ENCODE measurements around the gene IGSF21. TPM values are rescaled to one million over a fixed set of nuclear protein-coding genes. Genes with fewer than 3 reads are reported as not detected.

The IGSF21 gene
- total RNA-seq, 1 experiment from 2014 or later, result not detected

DNA sequence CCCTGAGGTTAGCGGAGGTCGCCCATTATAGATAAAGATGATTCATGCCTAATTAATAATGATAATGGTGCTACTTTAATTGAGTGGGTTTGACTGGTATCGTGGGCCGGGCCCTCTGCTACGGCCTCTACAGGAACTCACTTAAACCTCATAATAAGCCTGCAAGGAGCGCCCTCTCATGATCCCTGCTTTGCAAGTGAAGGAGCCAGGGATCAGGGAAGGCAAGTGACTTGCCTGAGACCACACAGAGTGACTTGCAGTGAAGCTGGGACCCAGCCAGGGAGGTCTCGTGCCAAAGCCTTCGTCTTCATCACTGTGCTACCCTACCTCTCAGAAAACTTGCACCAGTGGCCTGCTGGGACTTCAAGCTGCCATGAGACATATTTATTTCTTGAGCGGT lies 206.8 kb downstream of the IGSF21 start:
- DNase-seq (ENCODE audit: low read depth, low spot score), result no peak
- in situ Hi-C loops (cut with HindIII; ENCODE audit: low pct_unique_long_range_greater_than_20kb, low sequenced_read_pairs), result no loop called here

DNA sequence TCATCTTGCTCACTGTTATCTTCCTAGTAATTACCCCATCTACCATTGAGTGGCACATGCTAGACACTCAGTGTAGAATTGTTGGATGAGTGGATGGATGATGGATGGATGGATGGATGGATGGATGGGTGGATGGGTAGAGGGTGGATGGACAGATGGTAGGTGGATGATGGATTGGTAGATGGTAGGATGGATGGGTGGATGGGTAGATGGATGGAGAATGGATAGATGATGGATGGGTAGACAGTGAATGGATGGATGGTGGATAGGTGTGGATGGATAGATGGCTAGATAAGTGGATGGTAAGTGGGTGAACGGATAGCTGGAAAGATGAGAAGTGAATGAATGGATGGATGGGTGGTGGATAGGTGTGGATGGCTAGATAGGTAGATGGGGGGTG lies 207.9 kb downstream of the IGSF21 start:
- in situ Hi-C loops (cut with HindIII; ENCODE audit: low pct_unique_long_range_greater_than_20kb, low sequenced_read_pairs), result no loop called here

GRCh38 chr1:18316764-18317163 lies 209.2 kb downstream of the IGSF21 start:
- DNase-seq (ENCODE audit: low read depth, low spot score), result no peak
- in situ Hi-C loops (cut with HindIII; ENCODE audit: low pct_unique_long_range_greater_than_20kb, low sequenced_read_pairs), result no loop called here

More for the DNA sequence above, 207.9 kb downstream of the IGSF21 start:
- no peak for DNase-seq (ENCODE audit: low read depth, low spot score)

GRCh38 chr1:18319099-18319498 lies 211.5 kb downstream of the IGSF21 start:
- in situ Hi-C loops (cut with HindIII; ENCODE audit: low pct_unique_long_range_greater_than_20kb, low sequenced_read_pairs), result no loop called here

DNA sequence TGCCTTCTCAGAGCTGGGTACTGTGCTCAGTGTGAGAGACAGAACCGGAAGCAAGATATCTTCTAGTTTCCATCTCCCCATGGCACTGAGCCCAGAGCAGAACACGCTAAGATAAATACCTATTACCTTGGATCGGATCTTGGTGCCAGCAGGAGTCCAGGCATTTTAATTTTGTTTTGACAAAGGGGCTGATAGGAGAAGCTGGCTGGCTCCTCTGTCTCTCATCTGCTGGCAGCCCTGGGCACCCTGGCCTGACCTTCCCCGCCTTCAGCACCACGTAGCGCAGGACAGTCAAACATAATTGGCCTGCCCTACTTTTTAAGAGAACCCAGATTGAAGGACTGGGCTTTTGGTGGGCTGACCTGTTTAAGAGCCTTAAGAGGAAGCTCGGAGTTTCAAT lies 212.5 kb downstream of the IGSF21 start:
- in situ Hi-C loops (cut with HindIII; ENCODE audit: low pct_unique_long_range_greater_than_20kb, low sequenced_read_pairs), result no loop called here
- no peak for DNase-seq (ENCODE audit: low read depth, low spot score)

More at GRCh38 chr1:18319099-18319498, 211.5 kb downstream of the IGSF21 start:
- DNase-seq (ENCODE audit: low read depth, low spot score), result no peak

GRCh38 chr1:18322368-18323032 lies 214.9 kb downstream of the IGSF21 start:
- DNase-seq (ENCODE audit: low read depth, low spot score), result peak; percentile 9
- in situ Hi-C loops (cut with HindIII; ENCODE audit: low pct_unique_long_range_greater_than_20kb, low sequenced_read_pairs), result no loop called here

DNA sequence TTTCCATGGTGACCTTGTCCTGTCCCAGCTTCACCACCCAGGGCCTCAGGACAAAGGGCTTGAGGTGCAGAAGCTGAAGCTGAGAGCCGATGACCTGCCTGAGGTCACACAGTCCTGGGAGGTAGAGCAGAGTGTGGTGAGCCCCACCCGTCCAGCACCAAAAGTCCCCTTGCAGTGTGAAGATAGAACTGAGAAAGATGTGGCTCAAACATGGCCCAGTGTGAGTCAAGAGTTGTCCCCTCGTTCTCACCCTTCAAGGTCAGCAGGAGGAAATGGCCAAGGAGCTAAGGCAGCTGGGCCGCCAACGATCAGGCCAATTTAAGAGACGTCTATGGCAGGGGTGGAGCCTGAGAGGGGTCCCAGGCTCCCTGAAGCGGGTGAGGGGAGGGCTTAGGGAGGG lies 215.7 kb downstream of the IGSF21 start:
- in situ Hi-C loops (cut with HindIII; ENCODE audit: low pct_unique_long_range_greater_than_20kb, low sequenced_read_pairs), result no loop called here
- no peak for DNase-seq (ENCODE audit: low read depth, low spot score)

GRCh38 chr1:18324246-18324645 lies 216.6 kb downstream of the IGSF21 start:
- peak; percentile 39 for DNase-seq (ENCODE audit: low read depth, low spot score)
- in situ Hi-C loops (cut with HindIII; ENCODE audit: low pct_unique_long_range_greater_than_20kb, low sequenced_read_pairs), result no loop called here

- in situ Hi-C loops (cut with HindIII; ENCODE audit: low pct_unique_long_range_greater_than_20kb, low sequenced_read_pairs), result no loop called here
- no peak for DNase-seq (ENCODE audit: low read depth, low spot score)
Observed at GRCh38 chr1:18325136-18325535, 217.5 kb downstream of the IGSF21 start.

- in situ Hi-C loops (cut with HindIII; ENCODE audit: low pct_unique_long_range_greater_than_20kb, low sequenced_read_pairs), result no loop called here
- DNase-seq (ENCODE audit: low read depth, low spot score), result no peak
Observed at GRCh38 chr1:18326211-18326897, 218.8 kb downstream of the IGSF21 start.

DNA sequence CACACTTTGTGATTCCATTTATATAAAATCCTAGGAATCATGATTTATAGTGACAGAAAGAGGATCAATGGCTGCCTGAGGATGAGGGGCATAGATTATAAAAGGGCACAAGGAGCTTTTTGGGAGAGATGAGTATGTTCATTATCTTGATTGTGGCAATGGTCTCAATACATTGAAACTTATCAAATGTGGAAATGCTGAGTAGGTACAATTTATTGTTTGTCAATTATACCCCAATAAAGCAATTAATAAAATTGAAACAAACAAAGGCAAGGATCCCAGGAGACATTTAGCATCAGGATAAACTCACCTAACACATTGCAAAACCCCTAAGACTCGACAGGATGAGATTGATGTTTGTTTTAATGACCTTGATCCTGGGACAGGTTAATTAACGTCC lies 220.1 kb downstream of the IGSF21 start:
- DNase-seq (ENCODE audit: low read depth, low spot score), result no peak
- in situ Hi-C loops (cut with HindIII; ENCODE audit: low pct_unique_long_range_greater_than_20kb, low sequenced_read_pairs), result no loop called here

DNA sequence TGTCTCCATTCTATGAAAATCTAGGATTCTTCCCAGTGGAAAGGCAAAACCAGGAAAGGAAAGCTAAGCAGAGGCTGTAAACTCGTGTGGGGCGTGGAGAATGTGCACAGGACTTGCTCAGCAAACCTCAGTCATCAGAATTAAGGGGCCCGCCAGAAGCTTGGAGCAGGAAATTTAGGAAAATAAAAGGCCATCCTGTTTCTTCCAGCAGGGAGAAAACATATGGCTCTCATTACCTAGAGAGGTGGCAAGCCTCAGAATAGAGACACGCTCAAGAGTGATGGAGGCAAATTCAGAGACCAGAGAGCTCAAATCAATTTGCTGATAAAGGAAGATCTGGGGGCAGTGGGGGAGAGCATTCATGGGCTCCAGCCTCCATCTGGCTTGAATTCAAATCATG lies 221.2 kb downstream of the IGSF21 start:
- in situ Hi-C loops (cut with HindIII; ENCODE audit: low pct_unique_long_range_greater_than_20kb, low sequenced_read_pairs), result no loop called here

DNA sequence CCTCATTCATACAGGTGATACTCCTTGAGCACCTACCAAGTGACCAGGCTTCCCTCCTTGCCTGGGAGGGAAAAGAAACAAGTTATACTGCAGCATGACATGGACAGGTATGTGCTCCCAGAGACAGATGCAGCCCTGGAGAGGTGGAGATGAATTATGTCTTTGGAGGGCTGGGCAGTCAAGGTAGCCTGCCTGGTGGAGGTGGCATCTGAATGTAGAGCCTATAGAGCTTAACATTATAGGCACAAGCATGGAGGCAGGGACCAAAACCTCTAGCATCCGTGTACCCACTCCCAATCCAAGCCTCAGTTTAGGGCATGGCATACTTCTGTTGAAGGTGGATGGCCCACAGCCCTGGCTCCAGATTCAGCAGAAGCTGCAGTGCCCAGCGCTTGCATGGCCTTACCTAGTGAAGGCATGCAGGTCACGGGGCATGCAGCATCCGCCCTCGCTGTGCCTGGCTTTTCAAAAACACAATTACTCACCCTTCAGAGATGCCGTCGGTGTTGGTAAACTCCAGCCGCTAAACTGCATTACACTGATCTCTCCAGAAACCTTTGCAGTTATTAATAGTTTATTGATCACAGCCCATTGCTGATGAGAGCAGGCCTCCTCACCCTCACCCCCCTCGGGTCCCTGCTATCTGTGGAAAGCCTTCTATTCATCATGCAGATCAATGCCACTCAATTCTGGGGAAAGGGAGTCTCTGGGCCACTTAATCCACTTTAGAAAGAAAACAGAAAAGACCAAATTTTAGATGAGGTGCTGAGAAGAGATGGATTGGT lies 222.1 kb downstream of the IGSF21 start:
- in situ Hi-C loops (cut with HindIII; ENCODE audit: low pct_unique_long_range_greater_than_20kb, low sequenced_read_pairs), result no loop called here
- no peak for DNase-seq (ENCODE audit: low read depth, low spot score)

More for the DNA sequence above, 221.2 kb downstream of the IGSF21 start:
- no peak for DNase-seq (ENCODE audit: low read depth, low spot score)

DNA sequence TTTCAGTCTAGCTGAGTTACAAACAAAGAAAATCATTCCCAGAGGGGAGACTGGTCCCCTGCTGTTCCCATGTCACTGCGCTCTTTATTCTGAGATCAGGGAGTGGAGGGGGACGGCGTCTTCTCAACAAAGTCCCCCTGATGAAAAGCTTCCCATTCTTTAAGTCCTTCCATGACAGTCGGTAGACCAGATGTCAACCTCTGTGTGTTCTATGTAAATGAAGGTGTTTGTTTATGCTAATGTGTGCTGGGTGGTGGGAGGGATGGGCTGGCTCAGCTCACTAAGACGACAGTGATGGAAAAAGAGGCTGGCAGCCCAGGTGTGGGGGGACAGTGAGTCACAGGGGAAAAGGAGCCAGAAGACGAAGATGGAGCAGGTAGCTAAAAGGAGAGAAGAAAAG lies 225.0 kb downstream of the IGSF21 start:
- DNase-seq (ENCODE audit: low read depth, low spot score), result no peak
- in situ Hi-C loops (cut with HindIII; ENCODE audit: low pct_unique_long_range_greater_than_20kb, low sequenced_read_pairs), result no loop called here

- in situ Hi-C loops (cut with HindIII; ENCODE audit: low pct_unique_long_range_greater_than_20kb, low sequenced_read_pairs), result no loop called here
- no peak for DNase-seq (ENCODE audit: low read depth, low spot score)
Observed at GRCh38 chr1:18333220-18333619, 225.6 kb downstream of the IGSF21 start.

GRCh38 chr1:18336801-18337200 lies 229.2 kb downstream of the IGSF21 start:
- DNase-seq (ENCODE audit: low read depth, low spot score), result no peak

GRCh38 chr1:18337757-18338156 lies 230.2 kb downstream of the IGSF21 start:
- in situ Hi-C loops (cut with HindIII; ENCODE audit: low pct_unique_long_range_greater_than_20kb, low sequenced_read_pairs), result no loop called here
- no peak for DNase-seq (ENCODE audit: low read depth, low spot score)

More at GRCh38 chr1:18336801-18337200, 229.2 kb downstream of the IGSF21 start:
- in situ Hi-C loops (cut with HindIII; ENCODE audit: low pct_unique_long_range_greater_than_20kb, low sequenced_read_pairs), result no loop called here

DNA sequence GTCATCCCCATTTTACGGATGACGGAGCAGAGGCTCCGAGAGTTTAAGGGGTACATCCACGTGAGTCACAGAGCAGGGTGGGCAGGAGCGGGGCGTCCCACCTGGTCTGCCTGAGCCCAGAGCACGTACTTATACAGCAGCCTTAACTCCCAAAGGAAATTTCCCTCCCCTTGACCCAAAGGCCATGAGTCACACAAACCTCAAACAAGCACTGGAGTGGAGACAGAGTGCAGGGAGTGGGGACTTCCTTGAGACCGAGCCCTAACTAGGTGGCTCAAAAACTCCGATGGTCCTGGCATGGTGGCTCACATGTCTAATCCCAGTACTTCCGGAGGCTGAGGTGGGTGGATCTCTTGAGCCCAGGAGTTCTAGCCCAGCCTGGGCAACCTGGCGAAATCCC lies 231.6 kb downstream of the IGSF21 start:
- in situ Hi-C loops (cut with HindIII; ENCODE audit: low pct_unique_long_range_greater_than_20kb, low sequenced_read_pairs), result no loop called here
- DNase-seq (ENCODE audit: low read depth, low spot score), result no peak
